Neural cell (in vitro differentiated cells): ENCODE results near the gene DCC. TPM values are rescaled to one million over a fixed set of nuclear protein-coding genes. Genes with fewer than 3 reads are reported as not detected.
"Not testable (repeated sequence)": the region's sequence is repeated elsewhere in the genome, so short reads cannot be mapped to it uniquely, and the experiment has no call there.

Experiments used
- H2AFZ ChIP-seq: fragments of 200-600, 300-800 bp; sonication (generic), shearing (Covaris generic); 2 replicates; pipeline ENCODE4 v1.6.0; 2014; ENCODE audit warnings: low read depth, mild to moderate bottlenecking, antibody characterized with exemption, low read length, moderate library complexity
- H3F3A ChIP-seq: fragments of 200-600 bp; shearing (Covaris generic); 2 replicates; pipeline ENCODE4 v1.6.1; 2016; ENCODE audit warnings: mild to moderate bottlenecking, moderate library complexity, mixed read lengths, antibody characterized with exemption, low read length; ENCODE audit not compliant: insufficient read depth, poor library complexity, severe bottlenecking
- H3K27ac ChIP-seq: fragments of 200-600, 300-800 bp; sonication (generic), shearing (Covaris generic); 2 replicates; pipeline ENCODE4 v1.5.1; 2014; ENCODE audit warnings: mild to moderate bottlenecking, low read length, moderate library complexity
- H3K27me3 ChIP-seq: fragments of 300-800, 200-600 bp; sonication (generic), shearing (Covaris generic); 2 replicates; pipeline ENCODE4 v1.6.0; 2014; ENCODE audit warnings: mild to moderate bottlenecking, low read depth, low read length, moderate library complexity; ENCODE audit not compliant: insufficient read depth
- H3K36me3 ChIP-seq: fragments of 300-800, 200-600 bp; sonication (generic), shearing (Covaris generic); 2 replicates; pipeline ENCODE4 v1.5.1; 2014; ENCODE audit warnings: mild to moderate bottlenecking, antibody characterized with exemption, low read length, moderate library complexity; ENCODE audit not compliant: insufficient read depth
- H3K4me2 ChIP-seq: fragments of 300-800, 200-600 bp; sonication (generic), shearing (Covaris generic); 2 replicates; pipeline ENCODE4 v1.6.0; 2014; ENCODE audit warnings: mild to moderate bottlenecking, low read length
- H3K4me3 ChIP-seq: fragments of 300-800, 200-600 bp; sonication (generic), shearing (Covaris generic); 2 replicates; pipeline ENCODE4 v1.5.1; 2014; ENCODE audit warnings: mild to moderate bottlenecking, low read length, moderate library complexity
- H3K79me2 ChIP-seq: fragments of 200-600 bp; shearing (Covaris generic); replicated peaks from 2 replicates; pipeline ENCODE4 v1.6.0; 2014; ENCODE audit warnings: mild to moderate bottlenecking, low read length, moderate library complexity; ENCODE audit not compliant: insufficient read depth
- H3K9ac ChIP-seq: fragments of 300-800, 200-600 bp; sonication (generic), shearing (Covaris generic); 2 replicates; pipeline ENCODE4 v1.6.1; 2016; ENCODE audit warnings: mild to moderate bottlenecking, low read length, mixed read lengths
- H3K9me2 ChIP-seq: fragments of 200-600 bp; shearing (Covaris generic); 2 replicates; pipeline ENCODE4 v1.6.1; 2016; ENCODE audit warnings: mild to moderate bottlenecking, low read length, mixed read lengths; ENCODE audit not compliant: insufficient read depth
- H3K9me3 ChIP-seq: fragments of 200-600, 300-800 bp; sonication (generic), shearing (Covaris generic); 2 replicates; pipeline ENCODE4 v1.6.1; 2016; ENCODE audit warnings: mild to moderate bottlenecking, mixed run types, low read length, moderate library complexity, mixed read lengths
- H4K20me1 ChIP-seq: fragments of 200-600 bp; shearing (Covaris generic); 2 replicates; pipeline ENCODE4 v1.6.1; 2016; ENCODE audit warnings: mild to moderate bottlenecking, mixed run types; ENCODE audit not compliant: insufficient read depth
- CTCF ChIP-seq: fragments of 450-650 bp; IDR thresholded peaks from 2 replicates; pipeline ENCODE4 v1.5.1; 2014; ENCODE audit warnings: antibody characterized with exemption, mild to moderate bottlenecking, moderate library complexity; ENCODE audit not compliant: poor library complexity, severe bottlenecking
- EP300 ChIP-seq: fragments of 450-650 bp; conservative IDR thresholded peaks from 2 replicates; pipeline ENCODE4 v1.6.1; 2014; ENCODE audit warnings: antibody characterized with exemption, mild to moderate bottlenecking, moderate library complexity; ENCODE audit not compliant: poor library complexity, severe bottlenecking
- EZH2 ChIP-seq: fragments of 200-600, 300-800 bp; shearing (Covaris generic), sonication (generic); IDR thresholded peaks from 2 replicates; pipeline ENCODE4 v1.6.1; 2014; ENCODE audit warnings: antibody characterized with exemption, low read length, borderline replicate concordance, mild to moderate bottlenecking; ENCODE audit not compliant: insufficient read depth, poor library complexity, severe bottlenecking
- POLR2AphosphoS5 ChIP-seq: IDR thresholded peaks from 2 replicates; pipeline ENCODE4 v1.6.1; 2012
- RAD21 ChIP-seq: fragments of 450-650 bp; conservative IDR thresholded peaks from 2 replicates; pipeline ENCODE4 v1.6.1; 2014; ENCODE audit warnings: antibody characterized with exemption, mild to moderate bottlenecking, moderate library complexity
- REST ChIP-seq: IDR thresholded peaks from 2 replicates; pipeline ENCODE4 v1.6.1; 2012; ENCODE audit warnings: borderline replicate concordance
- TAF1 ChIP-seq: IDR thresholded peaks from 2 replicates; pipeline ENCODE4 v1.6.1; 2012; ENCODE audit warnings: low read depth
- polyA plus RNA-seq: library from polyadenylated mRNA; depleted of rRNA; stranded (reverse); fragments of >200 nt; gene quantifications from 2 replicates; pipeline ENCODE4 v1.2.3, GENCODE V29; 2014

Gene DCC
- polyA plus RNA-seq, 1 donor from 2014 or later: 40.7 TPM

- TF ChIP-seq REST: no peak
These were observed 1169.9 kb downstream of the DCC start (continued) for GRCh38 chr18:53509886-53510285.

DNA sequence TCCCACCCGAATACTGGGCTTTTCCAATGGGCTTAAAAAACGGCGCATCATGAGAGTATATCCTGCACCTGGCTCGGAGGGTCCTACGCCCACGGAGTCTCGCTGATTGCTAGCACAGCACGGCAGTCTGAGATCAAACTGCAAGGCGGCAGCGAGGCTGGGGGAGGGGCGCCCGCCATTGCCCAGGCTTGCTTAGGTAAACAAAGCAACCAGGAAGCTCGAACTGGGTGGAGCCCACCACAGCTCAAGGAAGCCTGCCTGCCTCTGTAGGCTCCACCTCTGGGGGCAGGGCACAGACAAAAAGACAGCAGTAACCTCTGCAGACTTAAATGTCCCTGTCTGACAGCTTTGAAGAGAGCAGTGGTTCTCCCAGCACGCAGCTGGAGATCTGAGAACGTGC lies 1171.7 kb downstream of the DCC start:
- H3K9me3 ChIP-seq, H3K36me3 ChIP-seq, H3F3A ChIP-seq, H3K9ac ChIP-seq, H3K27ac ChIP-seq, H3K79me2 ChIP-seq, H3K9me2 ChIP-seq, H3K4me3 ChIP-seq, H4K20me1 ChIP-seq, H2AFZ ChIP-seq, H3K27me3 ChIP-seq, H3K4me2 ChIP-seq: not testable (repeated sequence)

DNA sequence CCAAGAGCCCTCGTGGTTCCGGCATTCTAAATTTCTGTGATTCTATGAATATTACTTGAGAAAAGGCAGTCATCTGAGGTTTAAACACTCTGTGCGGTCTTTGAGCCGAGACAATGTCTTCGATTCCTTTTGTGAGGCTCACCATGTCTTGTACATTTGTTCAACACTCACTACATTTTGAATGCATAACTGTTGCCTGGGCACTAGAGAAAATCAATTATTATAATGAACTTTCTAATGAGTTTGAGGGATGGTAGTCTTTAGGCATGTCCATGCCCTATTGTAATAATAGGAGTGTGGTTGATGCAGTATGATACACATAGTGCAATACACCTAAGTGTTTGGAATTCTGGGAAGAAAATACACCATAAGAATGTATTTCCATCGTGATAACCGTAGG lies 1181.1 kb downstream of the DCC start:
- no peaks in the 10 kb centered on the region for H4K20me1 ChIP-seq
- no peak overlapping the region for H3K4me3 ChIP-seq
- no peaks in the 10 kb centered on the region for H3K27me3 ChIP-seq
- no peaks in the 10 kb centered on the region for H3K9me3 ChIP-seq
- H3K36me3 ChIP-seq: no peaks in the 10 kb centered on the region
- no peaks in the 10 kb centered on the region for H3K9me2 ChIP-seq
- H3K4me2 ChIP-seq: no peak overlapping the region
- H2AFZ ChIP-seq: no peak overlapping the region
- no peak overlapping the region for H3K27ac ChIP-seq
- no peak overlapping the region for H3K9ac ChIP-seq
- H3F3A ChIP-seq: no peaks in the 10 kb centered on the region
- H3K79me2 ChIP-seq: no peaks in the 10 kb centered on the region
- TF ChIP-seq RAD21: no peak
- TF ChIP-seq CTCF: no peak
- TF ChIP-seq EZH2: no peak

DNA sequence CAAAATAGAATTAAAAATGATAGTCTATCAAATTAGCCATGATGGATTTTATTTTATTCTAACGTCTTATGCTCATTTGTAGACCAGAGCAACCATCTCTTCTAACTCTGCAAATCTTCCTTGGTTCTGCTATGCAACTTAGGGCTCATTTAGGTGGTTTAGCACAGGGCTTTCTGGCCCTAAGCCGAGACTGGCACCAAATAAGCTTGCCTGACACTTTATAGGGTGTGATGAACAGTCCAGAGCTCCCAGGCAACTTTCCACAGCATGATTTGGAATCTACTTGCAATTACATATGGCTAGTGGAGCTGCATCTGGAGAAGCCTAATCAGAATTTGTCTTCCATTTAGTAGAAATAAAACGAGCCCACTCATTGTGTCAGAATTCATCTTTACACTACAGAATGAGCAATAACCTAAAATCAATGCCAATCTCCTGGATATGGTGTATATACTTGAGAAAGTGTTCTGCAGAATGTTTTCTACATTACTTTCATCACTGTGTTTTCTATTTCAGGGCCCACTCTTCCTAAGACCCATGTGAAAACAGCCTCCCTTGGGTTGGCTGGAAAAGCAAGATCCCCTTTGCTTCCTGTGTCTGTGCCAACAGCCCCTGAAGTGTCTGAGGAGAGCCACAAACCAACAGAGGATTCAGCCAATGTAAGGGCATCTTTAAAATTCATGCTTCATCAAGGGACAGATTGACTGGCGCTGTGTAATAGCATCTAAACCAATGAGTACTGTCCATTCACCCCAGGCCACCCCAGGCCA lies 1186.3 kb downstream of the DCC start:
- Histone ChIP-seq H3K27me3 (no peaks in the 10 kb centered on the region), H3K36me3 (peaks cover 4% of the 10 kb centered on the region), H3K79me2 (no peaks in the 10 kb centered on the region), H3F3A (no peaks in the 10 kb centered on the region), H3K4me3 (no peak overlapping the region), H3K9me3 (no peaks in the 10 kb centered on the region), H3K9me2 (no peaks in the 10 kb centered on the region), H2AFZ (no peak overlapping the region), H3K9ac (no peak overlapping the region), H3K27ac (no peak overlapping the region), H4K20me1 (no peaks in the 10 kb centered on the region), H3K4me2 (no peak overlapping the region)
- TF ChIP-seq REST: no peak
- TF ChIP-seq EP300: no peak
- no peak for TF ChIP-seq EZH2
- no peak for TF ChIP-seq TAF1
- TF ChIP-seq POLR2AphosphoS5: no peak
- no peak for TF ChIP-seq CTCF
